HepG2 (cell line): ENCODE measurements around the gene PRKAR1B. TPM values are rescaled to one million over a fixed set of nuclear protein-coding genes. Genes with fewer than 3 reads are reported as not detected.

Experiments
- ATAC-seq: fragments of 200-7000 bp; cut with Tn5 transposase; 3 replicates; pipeline ENCODE4 v1.9.1; 2020; ENCODE audit warnings: mild to moderate bottlenecking, moderate library complexity
- BruUV-seq: library from RNA; stranded (reverse); fragments of 400-500 nt; replicated peaks from 2 replicates; lab custom pipeline; 2021; lab: Mats Ljungman, UMichigan
- CTCF ChIA-PET: fragments of 300-600 bp; formaldehyde crosslinking; extraction: SDS; loops from one replicate; lab custom pipeline; 2021; ENCODE audit warnings: low total read pairs, inconsistent platforms, low intra/inter-chr PET ratio; lab: Yijun Ruan, JAX
- POLR2A ChIA-PET: fragments of 350-600 bp; sonication (Branson Sonifier 250); formaldehyde crosslinking; loops from one replicate; lab custom pipeline; 2020; ENCODE audit warnings: antibody characterized with exemption, inconsistent platforms; lab: Yijun Ruan, JAX
- DNase-seq: peaks from one replicate; pipeline ENCODE4 v3.0.0-alpha.2; 2015; ENCODE audit warnings: low spot score
- FAIRE-seq: peaks from 3 replicates; lab custom pipeline; 2011; peaks lifted over from hg19 to GRCh38; lab: Jason Lieb, UNC
- H2AFZ ChIP-seq: one replicate; pipeline ENCODE4 v1.6.1; 2011; ENCODE audit warnings: low read length, inconsistent platforms
- H3K27ac ChIP-seq: fragments of 300-600 bp; 3 replicates; pipeline ENCODE4 v1.8.0; 2011; ENCODE audit warnings: mixed run types, mild to moderate bottlenecking, mixed read lengths, low read length, inconsistent platforms; ENCODE audit not compliant: insufficient read depth; ENCODE audit errors: extremely low read length
- H3K27me3 ChIP-seq, 2 experiments: fragments of 200-600 bp in 1 of 2; 2 replicates in 1 of 2; 3 replicates in 1 of 2; pipeline versions ENCODE4 v1.6.0 to v1.8.0; 2011; ENCODE audit warnings: low read length in 2 of 2, mild to moderate bottlenecking in 2 of 2, moderate library complexity in 2 of 2, inconsistent platforms in 1 of 2; ENCODE audit not compliant: insufficient read depth in 2 of 2, control insufficient read depth in 1 of 2
- H3K36me3 ChIP-seq, 2 experiments: fragments of 200-600 bp in 1 of 2; replicated peaks in 1 of 2; 2 replicates in 1 of 2; 3 replicates in 1 of 2; pipeline versions ENCODE4 v1.5.1 to v1.8.0; 2011; ENCODE audit warnings: low read length in 2 of 2, inconsistent platforms in 1 of 2; ENCODE audit not compliant: insufficient read depth in 2 of 2, control insufficient read depth in 1 of 2
- H3K4me1 ChIP-seq: 2 replicates; pipeline ENCODE4 v1.5.1; 2012; ENCODE audit warnings: low read length, inconsistent platforms; ENCODE audit not compliant: insufficient read depth
- H3K4me2 ChIP-seq: 2 replicates; pipeline ENCODE4 v1.6.0; 2011; ENCODE audit warnings: low read depth, low read length, inconsistent platforms
- H3K4me3 ChIP-seq, 3 experiments: fragments of 200-600 bp in 1 of 3; sonication (generic), shearing (Covaris generic) in 1 of 3; replicated peaks in 1 of 3; 2 replicates each; pipeline ENCODE4 v1.5.1; 2011 to 2016; ENCODE audit warnings: low read length in 3 of 3, inconsistent platforms in 2 of 3, low read depth in 2 of 3, mild to moderate bottlenecking in 2 of 3, control low read depth in 1 of 3, mixed read lengths in 1 of 3; ENCODE audit not compliant: insufficient read depth in 1 of 3
- H3K79me2 ChIP-seq: one replicate; pipeline ENCODE4 v1.6.1; 2011; ENCODE audit warnings: low read length, inconsistent platforms; ENCODE audit not compliant: insufficient read depth
- H3K9ac ChIP-seq: 2 replicates; pipeline ENCODE4 v1.6.0; 2011; ENCODE audit warnings: mild to moderate bottlenecking, low read depth, low read length, inconsistent platforms; ENCODE audit not compliant: insufficient read depth
- H3K9me3 ChIP-seq: 2 replicates; pipeline ENCODE4 v1.5.1; 2012; ENCODE audit warnings: mild to moderate bottlenecking, low read length
- H4K20me1 ChIP-seq: 2 replicates; pipeline ENCODE4 v1.6.0; 2011; ENCODE audit warnings: inconsistent platforms, mild to moderate bottlenecking, low read length, moderate library complexity; ENCODE audit not compliant: insufficient read depth
- ARID2 ChIP-seq: sonication (generic); formaldehyde crosslinking; IDR thresholded peaks from 2 replicates; pipeline ENCODE4 v1.8.1; 2022; ENCODE audit warnings: mild to moderate bottlenecking, missing genetic modification reagents, borderline replicate concordance
- HOMEZ ChIP-seq: IDR thresholded peaks from 2 replicates; pipeline ENCODE4 v1.6.1; 2016; ENCODE audit warnings: low read depth
- MLXIP ChIP-seq: sonication (generic); formaldehyde crosslinking; IDR thresholded peaks from 2 replicates; pipeline ENCODE4 v1.9.0; 2021; ENCODE audit warnings: missing genetic modification reagents, borderline replicate concordance
- NR1H2 ChIP-seq: sonication (generic); formaldehyde crosslinking; IDR thresholded peaks from 2 replicates; pipeline ENCODE4 v1.8.1; 2022; ENCODE audit warnings: low read depth, missing genetic modification reagents, borderline replicate concordance
- PATZ1 ChIP-seq: sonication (generic); formaldehyde crosslinking; IDR thresholded peaks from 2 replicates; pipeline ENCODE4 v1.4.0; 2020; ENCODE audit warnings: missing genetic modification reagents
- PAX8 ChIP-seq: sonication (generic); formaldehyde crosslinking; IDR thresholded peaks from 2 replicates; pipeline ENCODE4 v1.8.0; 2022; ENCODE audit warnings: mild to moderate bottlenecking, missing genetic modification reagents, borderline replicate concordance
- SP1 ChIP-seq, 2 experiments: fragments of 450-650 bp in 1 of 2; sonication (generic) in 1 of 2; formaldehyde crosslinking in 1 of 2; IDR thresholded peaks; 2 replicates each; pipeline versions ENCODE4 v1.4.0 to v1.6.1; 2016 to 2020; ENCODE audit warnings: missing genetic modification reagents in 1 of 2
- SP2 ChIP-seq: sonication (generic); formaldehyde crosslinking; IDR thresholded peaks from 2 replicates; pipeline ENCODE4 v1.5.1; 2020; ENCODE audit warnings: mild to moderate bottlenecking, missing genetic modification reagents
- SP5 ChIP-seq: IDR thresholded peaks from 2 replicates; pipeline ENCODE4 v1.6.1; 2016; ENCODE audit warnings: low read depth, borderline replicate concordance
- ZFY ChIP-seq: sonication (generic); formaldehyde crosslinking; IDR thresholded peaks from 2 replicates; pipeline ENCODE4 v1.4.0; 2020; ENCODE audit warnings: missing genetic modification reagents
- ZNF331 ChIP-seq: sonication (generic); formaldehyde crosslinking; IDR thresholded peaks from 2 replicates; pipeline ENCODE4 v1.4.0; 2020; ENCODE audit warnings: missing genetic modification reagents
- ZNF367 ChIP-seq: sonication (generic); formaldehyde crosslinking; IDR thresholded peaks from 2 replicates; pipeline ENCODE4 v1.4.0; 2020; ENCODE audit warnings: missing genetic modification reagents, borderline replicate concordance
- ZNF382 ChIP-seq: sonication (generic); formaldehyde crosslinking; IDR thresholded peaks from 2 replicates; pipeline ENCODE4 v1.5.0; 2020; ENCODE audit warnings: missing genetic modification reagents, mild to moderate bottlenecking, borderline replicate concordance
- ZNF414 ChIP-seq: sonication (generic); formaldehyde crosslinking; IDR thresholded peaks from 2 replicates; pipeline ENCODE4 v1.5.0; 2020; ENCODE audit warnings: missing genetic modification reagents
- ZNF773 ChIP-seq: sonication (generic); formaldehyde crosslinking; IDR thresholded peaks from 2 replicates; pipeline ENCODE4 v1.4.0; 2020; ENCODE audit warnings: missing genetic modification reagents, borderline replicate concordance
- WGBS: methylation state at CpG from one replicate; pipeline ENCODE4 v1.1.6; 2017; ENCODE audit warnings: low lambda C conversion rate; 5-methylcytosine and 5-hydroxymethylcytosine counted together
- in situ Hi-C: cut with HindIII; loops from 2 replicates; pipeline ENCODE4 v1.10.0; 2017; ENCODE audit warnings: low pct_unique_long_range_greater_than_20kb; ENCODE audit not compliant: extremely low pct_ligation_motif_present
- intact Hi-C: fragments of 100-400 bp; cut with micrococcal nuclease; formaldehyde crosslinking; loops from one replicate; pipeline ENCODE4 v1.10.0; 2022; ENCODE audit not compliant: unreplicated experiment
- polyA plus RNA-seq, 8 experiments: library from polyadenylated mRNA; depleted of rRNA in 3 of 8; stranded (reverse) in 7 of 8; unstranded in 1 of 8; fragments of >200 nt; fragmentation: Illumina TruSeq in 4 of 8; extraction: Trizol in 4 of 8; gene quantifications; 2 replicates each; pipeline versions ENCODE4 v1.2.1 to v1.2.3, GENCODE V29; 2011 to 2016; ENCODE audit warnings: low read depth in 4 of 8, missing spikeins in 1 of 8, mixed read lengths in 1 of 8; ENCODE audit not compliant: insufficient read depth in 1 of 8
- total RNA-seq, 5 experiments: library from RNA; depleted of rRNA; stranded (reverse); fragments of >200 nt; fragmentation: Illumina TruSeq; extraction: Trizol; gene quantifications; 2 replicates each; pipeline ENCODE4 v1.2.3, GENCODE V29; 2016; ENCODE audit warnings: low read depth in 1 of 5

The PRKAR1B gene
- total and polyA plus RNA-seq, 2 of the 13 experiments (the other 11 are each of a cell fraction or from before 2014, with no cell fraction given) = 7.9 to 28.2 TPM

GRCh38 chr7:538764-539685 lies 188.1 kb downstream of the PRKAR1B start:
- Histone ChIP-seq H3K27me3 (peaks cover 0 to 4% of the 10 kb centered on the region in 2 experiments; a peak in 2 of 5 replicates), H3K4me3 (peak overlapping the region; percentile 58 to 84 (median 62)), H3K79me2 (no peaks in the 10 kb centered on the region), H3K4me2 (peak overlapping the region; percentile 100), H3K27ac (peak overlapping the region; percentile 66), H3K9ac (peak overlapping the region; percentile 88), H3K9me3 (no peaks in the 10 kb centered on the region), H4K20me1 (no peaks in the 10 kb centered on the region), H3K4me1 (peaks cover 57% of the 10 kb centered on the region), H3K36me3 (no peaks in the 10 kb centered on the region), H2AFZ (no peak overlapping the region)
- WGBS = 8% methylated on average over 10 of the region's 37 CpGs
- intact Hi-C loops (loop anchor here (1.0 to 10.0 kb wide), 3 partner anchors 14 to 187 kb away; partner anchors contain the start of gene DNAAF5), in situ Hi-C loops (no loop called here)
- DNase-seq = peak; percentile 74
- CTCF ChIA-PET = no interaction called here
- ATAC-seq = peak; percentile 55
- no peak for FAIRE-seq
- TSS peak; percentile 90 for BruUV-seq
- POLR2A ChIA-PET = interaction anchor here (0.9 to 3.5 kb wide), 9 partner anchors 14 to 618 kb away, joined by 3 to 19 read pairs (median 3); no protein-coding TSS in a partner anchor
- TF ChIP-seq ZNF773 (CRISPR knock-in tag) (no peak), SP2 (no peak), ZNF367 (CRISPR knock-in tag) (no peak), ZNF414 (CRISPR knock-in tag) (no peak), MLXIP (no peak), SP5 (CRISPR knock-in tag) (no peak), HOMEZ (CRISPR knock-in tag) (no peak), ZNF382 (CRISPR knock-in tag) (no peak), ARID2 (CRISPR knock-in tag) (no peak), SP1 (IDR thresholded peaks at IDR 0.05) (no peak), SP1 (CRISPR knock-in tag; IDR thresholded peaks at IDR 0.05) (no peak), ZNF331 (no peak), ZFY (CRISPR knock-in tag) (peak; percentile 48; the same call in 1 of the 2 replicates), PAX8 (CRISPR knock-in tag) (no peak), PATZ1 (CRISPR knock-in tag) (0 out of 2 replicates have a peak, but pooled peaks have one; percentile 44), NR1H2 (no peak)
